Neural cell (in vitro differentiated cells): Measurements from ENCODE around the gene GBA2. TPM values are rescaled to one million over a fixed set of nuclear protein-coding genes. Genes with fewer than 3 reads are reported as not detected.

ENCODE experiments used
- H2AFZ ChIP-seq: fragments of 200-600, 300-800 bp; sonication (generic), shearing (Covaris generic); 2 replicates; pipeline ENCODE4 v1.6.0; 2014; ENCODE audit warnings: low read depth, mild to moderate bottlenecking, antibody characterized with exemption, low read length, moderate library complexity
- H3F3A ChIP-seq: fragments of 200-600 bp; shearing (Covaris generic); 2 replicates; pipeline ENCODE4 v1.6.1; 2016; ENCODE audit warnings: mild to moderate bottlenecking, moderate library complexity, mixed read lengths, antibody characterized with exemption, low read length; ENCODE audit not compliant: insufficient read depth, poor library complexity, severe bottlenecking
- H3K27ac ChIP-seq: fragments of 200-600, 300-800 bp; sonication (generic), shearing (Covaris generic); 2 replicates; pipeline ENCODE4 v1.5.1; 2014; ENCODE audit warnings: mild to moderate bottlenecking, low read length, moderate library complexity
- H3K27me3 ChIP-seq: fragments of 300-800, 200-600 bp; sonication (generic), shearing (Covaris generic); 2 replicates; pipeline ENCODE4 v1.6.0; 2014; ENCODE audit warnings: mild to moderate bottlenecking, low read depth, low read length, moderate library complexity; ENCODE audit not compliant: insufficient read depth
- H3K36me3 ChIP-seq: fragments of 300-800, 200-600 bp; sonication (generic), shearing (Covaris generic); 2 replicates; pipeline ENCODE4 v1.5.1; 2014; ENCODE audit warnings: mild to moderate bottlenecking, antibody characterized with exemption, low read length, moderate library complexity; ENCODE audit not compliant: insufficient read depth
- H3K4me2 ChIP-seq: fragments of 300-800, 200-600 bp; sonication (generic), shearing (Covaris generic); 2 replicates; pipeline ENCODE4 v1.6.0; 2014; ENCODE audit warnings: mild to moderate bottlenecking, low read length
- H3K4me3 ChIP-seq: fragments of 300-800, 200-600 bp; sonication (generic), shearing (Covaris generic); 2 replicates; pipeline ENCODE4 v1.5.1; 2014; ENCODE audit warnings: mild to moderate bottlenecking, low read length, moderate library complexity
- H3K79me2 ChIP-seq: fragments of 200-600 bp; shearing (Covaris generic); replicated peaks from 2 replicates; pipeline ENCODE4 v1.6.0; 2014; ENCODE audit warnings: mild to moderate bottlenecking, low read length, moderate library complexity; ENCODE audit not compliant: insufficient read depth
- H3K9ac ChIP-seq: fragments of 300-800, 200-600 bp; sonication (generic), shearing (Covaris generic); 2 replicates; pipeline ENCODE4 v1.6.1; 2016; ENCODE audit warnings: mild to moderate bottlenecking, low read length, mixed read lengths
- H3K9me2 ChIP-seq: fragments of 200-600 bp; shearing (Covaris generic); 2 replicates; pipeline ENCODE4 v1.6.1; 2016; ENCODE audit warnings: mild to moderate bottlenecking, low read length, mixed read lengths; ENCODE audit not compliant: insufficient read depth
- H3K9me3 ChIP-seq: fragments of 200-600, 300-800 bp; sonication (generic), shearing (Covaris generic); 2 replicates; pipeline ENCODE4 v1.6.1; 2016; ENCODE audit warnings: mild to moderate bottlenecking, mixed run types, low read length, moderate library complexity, mixed read lengths
- H4K20me1 ChIP-seq: fragments of 200-600 bp; shearing (Covaris generic); 2 replicates; pipeline ENCODE4 v1.6.1; 2016; ENCODE audit warnings: mild to moderate bottlenecking, mixed run types; ENCODE audit not compliant: insufficient read depth
- EP300 ChIP-seq: fragments of 450-650 bp; conservative IDR thresholded peaks from 2 replicates; pipeline ENCODE4 v1.6.1; 2014; ENCODE audit warnings: antibody characterized with exemption, mild to moderate bottlenecking, moderate library complexity; ENCODE audit not compliant: poor library complexity, severe bottlenecking
- EZH2 ChIP-seq: fragments of 200-600, 300-800 bp; shearing (Covaris generic), sonication (generic); IDR thresholded peaks from 2 replicates; pipeline ENCODE4 v1.6.1; 2014; ENCODE audit warnings: antibody characterized with exemption, low read length, borderline replicate concordance, mild to moderate bottlenecking; ENCODE audit not compliant: insufficient read depth, poor library complexity, severe bottlenecking
- MXI1 ChIP-seq: fragments of 450-650 bp; conservative IDR thresholded peaks from 2 replicates; pipeline ENCODE4 v1.6.1; 2014; ENCODE audit warnings: antibody characterized with exemption, mild to moderate bottlenecking; ENCODE audit not compliant: poor library complexity, severe bottlenecking
- POLR2AphosphoS5 ChIP-seq: IDR thresholded peaks from 2 replicates; pipeline ENCODE4 v1.6.1; 2012
- RAD21 ChIP-seq: fragments of 450-650 bp; conservative IDR thresholded peaks from 2 replicates; pipeline ENCODE4 v1.6.1; 2014; ENCODE audit warnings: antibody characterized with exemption, mild to moderate bottlenecking, moderate library complexity
- SMC3 ChIP-seq: fragments of 450-650 bp; conservative IDR thresholded peaks from 2 replicates; pipeline ENCODE4 v1.6.1; 2014; ENCODE audit warnings: antibody characterized with exemption, mild to moderate bottlenecking, moderate library complexity; ENCODE audit not compliant: poor library complexity
- TAF1 ChIP-seq: IDR thresholded peaks from 2 replicates; pipeline ENCODE4 v1.6.1; 2012; ENCODE audit warnings: low read depth
- polyA plus RNA-seq: library from polyadenylated mRNA; depleted of rRNA; stranded (reverse); fragments of >200 nt; gene quantifications from 2 replicates; pipeline ENCODE4 v1.2.3, GENCODE V29; 2014
- TF ChIP-seq, protein P1 (sequence below): IDR thresholded peaks from 2 replicates; pipeline ENCODE4 v1.6.1; 2012; ENCODE audit warnings: borderline replicate concordance
- TF ChIP-seq, protein P2 (sequence below): fragments of 450-650 bp; IDR thresholded peaks from 2 replicates; pipeline ENCODE4 v1.5.1; 2014; ENCODE audit warnings: antibody characterized with exemption, mild to moderate bottlenecking, moderate library complexity; ENCODE audit not compliant: poor library complexity, severe bottlenecking

GBA2 gene
- polyA plus RNA-seq, 1 donor from 2014 or later, result 113 TPM

DNA sequence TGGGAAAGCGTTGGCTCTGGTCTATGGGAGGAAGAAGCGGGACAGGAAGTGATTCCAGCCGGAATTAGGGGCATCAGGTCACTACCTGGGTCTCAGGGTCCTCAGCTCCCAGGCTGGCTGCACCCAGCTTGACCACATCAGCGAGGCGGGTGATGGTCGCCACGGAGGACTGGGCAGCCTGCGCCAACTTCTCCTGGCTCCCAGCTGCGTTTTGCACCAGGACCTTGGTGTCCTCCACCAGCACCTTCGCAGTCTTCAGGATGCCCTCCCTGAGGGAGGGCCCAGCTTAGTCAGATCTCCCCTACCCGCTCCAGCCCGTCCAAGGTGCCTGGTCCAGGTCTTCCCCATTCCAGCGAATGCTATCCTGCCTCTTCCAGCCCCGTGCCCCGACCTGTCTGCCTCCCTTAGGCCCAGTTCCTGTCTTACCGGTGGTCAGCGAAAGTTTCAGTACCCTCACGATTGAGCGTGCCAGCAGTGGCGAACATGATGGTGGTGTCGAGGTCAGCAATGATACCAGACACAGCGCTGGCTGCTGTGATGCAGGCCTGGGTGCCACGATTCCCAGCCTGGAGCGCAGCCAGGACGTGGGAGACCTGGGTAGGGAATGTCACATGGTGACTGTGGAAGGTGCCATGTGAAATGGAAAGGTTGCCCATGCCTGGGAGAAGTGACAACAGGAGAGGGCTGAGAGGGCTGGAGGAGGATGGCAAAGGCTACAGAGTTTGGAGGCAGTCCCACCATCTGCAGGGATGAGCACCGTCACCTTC is 44.9 kb downstream of the GBA2 start:
- Histone ChIP-seq H3K9ac (no peak overlapping the region), H3K4me2 (no peak overlapping the region), H3K9me3 (no peaks in the 10 kb centered on the region), H3K4me3 (no peak overlapping the region), H3F3A (no peaks in the 10 kb centered on the region), H3K27me3 (no peaks in the 10 kb centered on the region), H3K27ac (no peak overlapping the region), H3K9me2 (no peaks in the 10 kb centered on the region), H3K79me2 (no peaks in the 10 kb centered on the region), H2AFZ (no peak overlapping the region), H3K36me3 (peaks cover 5% of the 10 kb centered on the region), H4K20me1 (no peaks in the 10 kb centered on the region)
- no peak for TF ChIP-seq MXI1
- TF ChIP-seq, protein P1, sequence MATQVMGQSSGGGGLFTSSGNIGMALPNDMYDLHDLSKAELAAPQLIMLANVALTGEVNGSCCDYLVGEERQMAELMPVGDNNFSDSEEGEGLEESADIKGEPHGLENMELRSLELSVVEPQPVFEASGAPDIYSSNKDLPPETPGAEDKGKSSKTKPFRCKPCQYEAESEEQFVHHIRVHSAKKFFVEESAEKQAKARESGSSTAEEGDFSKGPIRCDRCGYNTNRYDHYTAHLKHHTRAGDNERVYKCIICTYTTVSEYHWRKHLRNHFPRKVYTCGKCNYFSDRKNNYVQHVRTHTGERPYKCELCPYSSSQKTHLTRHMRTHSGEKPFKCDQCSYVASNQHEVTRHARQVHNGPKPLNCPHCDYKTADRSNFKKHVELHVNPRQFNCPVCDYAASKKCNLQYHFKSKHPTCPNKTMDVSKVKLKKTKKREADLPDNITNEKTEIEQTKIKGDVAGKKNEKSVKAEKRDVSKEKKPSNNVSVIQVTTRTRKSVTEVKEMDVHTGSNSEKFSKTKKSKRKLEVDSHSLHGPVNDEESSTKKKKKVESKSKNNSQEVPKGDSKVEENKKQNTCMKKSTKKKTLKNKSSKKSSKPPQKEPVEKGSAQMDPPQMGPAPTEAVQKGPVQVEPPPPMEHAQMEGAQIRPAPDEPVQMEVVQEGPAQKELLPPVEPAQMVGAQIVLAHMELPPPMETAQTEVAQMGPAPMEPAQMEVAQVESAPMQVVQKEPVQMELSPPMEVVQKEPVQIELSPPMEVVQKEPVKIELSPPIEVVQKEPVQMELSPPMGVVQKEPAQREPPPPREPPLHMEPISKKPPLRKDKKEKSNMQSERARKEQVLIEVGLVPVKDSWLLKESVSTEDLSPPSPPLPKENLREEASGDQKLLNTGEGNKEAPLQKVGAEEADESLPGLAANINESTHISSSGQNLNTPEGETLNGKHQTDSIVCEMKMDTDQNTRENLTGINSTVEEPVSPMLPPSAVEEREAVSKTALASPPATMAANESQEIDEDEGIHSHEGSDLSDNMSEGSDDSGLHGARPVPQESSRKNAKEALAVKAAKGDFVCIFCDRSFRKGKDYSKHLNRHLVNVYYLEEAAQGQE, result no peak
- no peak for TF ChIP-seq EP300
- no peak for TF ChIP-seq TAF1
- no peak for TF ChIP-seq SMC3
- TF ChIP-seq POLR2AphosphoS5, result no peak
- no peak for TF ChIP-seq RAD21
- TF ChIP-seq, protein P2, sequence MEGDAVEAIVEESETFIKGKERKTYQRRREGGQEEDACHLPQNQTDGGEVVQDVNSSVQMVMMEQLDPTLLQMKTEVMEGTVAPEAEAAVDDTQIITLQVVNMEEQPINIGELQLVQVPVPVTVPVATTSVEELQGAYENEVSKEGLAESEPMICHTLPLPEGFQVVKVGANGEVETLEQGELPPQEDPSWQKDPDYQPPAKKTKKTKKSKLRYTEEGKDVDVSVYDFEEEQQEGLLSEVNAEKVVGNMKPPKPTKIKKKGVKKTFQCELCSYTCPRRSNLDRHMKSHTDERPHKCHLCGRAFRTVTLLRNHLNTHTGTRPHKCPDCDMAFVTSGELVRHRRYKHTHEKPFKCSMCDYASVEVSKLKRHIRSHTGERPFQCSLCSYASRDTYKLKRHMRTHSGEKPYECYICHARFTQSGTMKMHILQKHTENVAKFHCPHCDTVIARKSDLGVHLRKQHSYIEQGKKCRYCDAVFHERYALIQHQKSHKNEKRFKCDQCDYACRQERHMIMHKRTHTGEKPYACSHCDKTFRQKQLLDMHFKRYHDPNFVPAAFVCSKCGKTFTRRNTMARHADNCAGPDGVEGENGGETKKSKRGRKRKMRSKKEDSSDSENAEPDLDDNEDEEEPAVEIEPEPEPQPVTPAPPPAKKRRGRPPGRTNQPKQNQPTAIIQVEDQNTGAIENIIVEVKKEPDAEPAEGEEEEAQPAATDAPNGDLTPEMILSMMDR, result no peak
- TF ChIP-seq EZH2, result no peak

DNA sequence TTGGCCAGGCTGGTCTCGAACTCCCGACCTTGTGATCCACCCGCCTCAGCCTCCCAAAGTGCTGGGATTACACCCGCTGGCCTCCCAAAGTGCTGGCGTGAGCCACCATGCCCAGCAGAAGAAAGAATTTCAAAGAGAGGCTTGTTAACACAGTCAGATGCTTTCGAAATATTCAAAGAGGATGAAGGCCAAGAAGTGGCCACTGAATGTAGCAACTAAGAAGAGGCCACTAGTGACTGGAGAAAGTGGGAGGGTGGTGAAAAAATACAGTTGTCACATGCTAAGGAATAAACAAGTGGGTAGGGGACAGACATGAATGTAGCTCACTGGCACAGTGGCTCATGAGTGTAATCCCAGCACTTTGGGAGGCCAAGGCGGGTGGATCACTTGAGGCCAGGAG is 46.3 kb downstream of the GBA2 start:
- Histone ChIP-seq H3K9ac (no peak overlapping the region), H3K9me3 (no peaks in the 10 kb centered on the region), H3K4me3 (no peak overlapping the region), H4K20me1 (no peaks in the 10 kb centered on the region), H2AFZ (no peak overlapping the region), H3K4me2 (no peak overlapping the region), H3K79me2 (no peaks in the 10 kb centered on the region), H3K27ac (no peak overlapping the region), H3K9me2 (no peaks in the 10 kb centered on the region), H3K27me3 (no peaks in the 10 kb centered on the region), H3K36me3 (no peaks in the 10 kb centered on the region), H3F3A (no peaks in the 10 kb centered on the region)
- no peak for TF ChIP-seq EZH2
- TF ChIP-seq, protein P2, result no peak
- TF ChIP-seq, protein P1, result no peak
- no peak for TF ChIP-seq SMC3
- TF ChIP-seq RAD21, result no peak
- TF ChIP-seq POLR2AphosphoS5, result no peak
- TF ChIP-seq TAF1, result no peak
- no peak for TF ChIP-seq MXI1
- TF ChIP-seq EP300, result no peak
